HepG2 (cell line): ENCODE results near the gene ZFAND2B. TPM values are rescaled to one million over a fixed set of nuclear protein-coding genes. Genes with fewer than 3 reads are reported as not detected.

ENCODE experiments used
- ATF7 ChIP-seq, 2 experiments: fragments of 450-650 bp in 1 of 2; sonication (generic) in 1 of 2; formaldehyde crosslinking in 1 of 2; IDR thresholded peaks; 2 replicates each; pipeline versions ENCODE4 v1.4.0 to v1.6.1; 2016 to 2020; ENCODE audit warnings: antibody characterized with exemption in 1 of 2, mild to moderate bottlenecking in 1 of 2, missing genetic modification reagents in 1 of 2
- CBX5 ChIP-seq: sonication (generic); formaldehyde crosslinking; IDR thresholded peaks from 2 replicates; pipeline ENCODE4 v1.4.0; 2020; ENCODE audit warnings: missing genetic modification reagents, borderline replicate concordance
- ETV5 ChIP-seq: IDR thresholded peaks from 2 replicates; pipeline ENCODE4 v1.6.1; 2018; ENCODE audit warnings: missing biosample characterization, missing genetic modification reagents, inconsistent platforms, borderline replicate concordance
- HNF4G ChIP-seq, 2 experiments: sonication (generic) in 1 of 2; formaldehyde crosslinking in 1 of 2; IDR thresholded peaks; 2 replicates each; pipeline versions ENCODE4 v1.4.0 to v1.6.1; 2011 to 2020; ENCODE audit warnings: borderline replicate concordance in 2 of 2, low read depth in 2 of 2, mild to moderate bottlenecking in 2 of 2, low read length in 1 of 2, missing genetic modification reagents in 1 of 2, moderate library complexity in 1 of 2
- HNRNPUL1 ChIP-seq: fragments of 200-400 bp; formaldehyde crosslinking; IDR thresholded peaks from 2 replicates; pipeline ENCODE4 v1.6.1; 2017; ENCODE audit warnings: low read depth, mild to moderate bottlenecking, low read length, moderate library complexity
- HOXD1 ChIP-seq: sonication (generic); formaldehyde crosslinking; IDR thresholded peaks from 2 replicates; pipeline ENCODE4 v1.5.0; 2020; ENCODE audit warnings: missing genetic modification reagents
- PAX8 ChIP-seq: sonication (generic); formaldehyde crosslinking; IDR thresholded peaks from 2 replicates; pipeline ENCODE4 v1.8.0; 2022; ENCODE audit warnings: mild to moderate bottlenecking, missing genetic modification reagents, borderline replicate concordance
- PHB2 ChIP-seq: fragments of 450-650 bp; IDR thresholded peaks from 2 replicates; pipeline ENCODE4 v1.6.1; 2018; ENCODE audit not compliant: partially characterized antibody
- ZBTB1 ChIP-seq: sonication (generic); formaldehyde crosslinking; IDR thresholded peaks from 2 replicates; pipeline ENCODE4 v1.4.0; 2020; ENCODE audit warnings: missing genetic modification reagents, borderline replicate concordance
- ZFP37 ChIP-seq: sonication (generic); formaldehyde crosslinking; IDR thresholded peaks from 2 replicates; pipeline ENCODE4 v1.4.0; 2020; ENCODE audit warnings: missing genetic modification reagents, borderline replicate concordance
- ZNF160 ChIP-seq: sonication (generic); formaldehyde crosslinking; IDR thresholded peaks from 2 replicates; pipeline ENCODE4 v1.8.0; 2022; ENCODE audit warnings: mild to moderate bottlenecking, inconsistent platforms, missing genetic modification reagents
- ZNF205 ChIP-seq: IDR thresholded peaks from 2 replicates; pipeline ENCODE4 v1.6.1; 2018; ENCODE audit warnings: missing biosample characterization, missing genetic modification reagents
- ZNF335 ChIP-seq: sonication (generic); formaldehyde crosslinking; IDR thresholded peaks from 2 replicates; pipeline ENCODE4 v1.4.0; 2020; ENCODE audit warnings: missing genetic modification reagents
- ZNF484 ChIP-seq: sonication (generic); formaldehyde crosslinking; IDR thresholded peaks from 2 replicates; pipeline ENCODE4 v1.5.1; 2020; ENCODE audit warnings: mild to moderate bottlenecking, low read depth, missing genetic modification reagents, borderline replicate concordance
- ZNF709 ChIP-seq: sonication (generic); formaldehyde crosslinking; IDR thresholded peaks from 2 replicates; pipeline ENCODE4 v1.5.0; 2020; ENCODE audit warnings: mild to moderate bottlenecking, missing genetic modification reagents
- ZNF768 ChIP-seq: sonication (generic); formaldehyde crosslinking; IDR thresholded peaks from 2 replicates; pipeline ENCODE4 v1.4.0; 2020; ENCODE audit warnings: missing genetic modification reagents
- ZNF788 ChIP-seq: sonication (generic); formaldehyde crosslinking; IDR thresholded peaks from 2 replicates; pipeline ENCODE4 v1.5.0; 2020; ENCODE audit warnings: mild to moderate bottlenecking, missing genetic modification reagents, borderline replicate concordance
- polyA plus RNA-seq, 8 experiments: library from polyadenylated mRNA; depleted of rRNA in 3 of 8; stranded (reverse) in 7 of 8; unstranded in 1 of 8; fragments of >200 nt; fragmentation: Illumina TruSeq in 4 of 8; extraction: Trizol in 4 of 8; gene quantifications; 2 replicates each; pipeline versions ENCODE4 v1.2.1 to v1.2.3, GENCODE V29; 2011 to 2016; ENCODE audit warnings: low read depth in 4 of 8, missing spikeins in 1 of 8, mixed read lengths in 1 of 8; ENCODE audit not compliant: insufficient read depth in 1 of 8
- total RNA-seq, 5 experiments: library from RNA; depleted of rRNA; stranded (reverse); fragments of >200 nt; fragmentation: Illumina TruSeq; extraction: Trizol; gene quantifications; 2 replicates each; pipeline ENCODE4 v1.2.3, GENCODE V29; 2016; ENCODE audit warnings: low read depth in 1 of 5
- TF ChIP-seq, protein P1 (sequence below): sonication (generic); formaldehyde crosslinking; IDR thresholded peaks from 2 replicates; pipeline ENCODE4 v1.5.0; 2020; ENCODE audit warnings: mild to moderate bottlenecking, missing genetic modification reagents
- TF ChIP-seq, protein P2 (sequence below): sonication (generic); formaldehyde crosslinking; IDR thresholded peaks from 2 replicates; pipeline ENCODE4 v1.8.0; 2022; ENCODE audit warnings: mild to moderate bottlenecking, missing genetic modification reagents
- TF ChIP-seq, protein P3 (sequence below): sonication (generic); formaldehyde crosslinking; IDR thresholded peaks from 2 replicates; pipeline ENCODE4 v1.4.0; 2020; ENCODE audit warnings: missing genetic modification reagents
- TF ChIP-seq, protein P4 (sequence below): sonication (generic); formaldehyde crosslinking; IDR thresholded peaks from 2 replicates; pipeline ENCODE4 v1.9.0; 2021; ENCODE audit warnings: missing genetic modification reagents, mild to moderate bottlenecking, borderline replicate concordance

Gene ZFAND2B
- total and polyA plus RNA-seq, 2 of the 13 experiments (the other 11 are each of a cell fraction or from before 2014, with no cell fraction given), result 53.3 to 115 TPM

DNA sequence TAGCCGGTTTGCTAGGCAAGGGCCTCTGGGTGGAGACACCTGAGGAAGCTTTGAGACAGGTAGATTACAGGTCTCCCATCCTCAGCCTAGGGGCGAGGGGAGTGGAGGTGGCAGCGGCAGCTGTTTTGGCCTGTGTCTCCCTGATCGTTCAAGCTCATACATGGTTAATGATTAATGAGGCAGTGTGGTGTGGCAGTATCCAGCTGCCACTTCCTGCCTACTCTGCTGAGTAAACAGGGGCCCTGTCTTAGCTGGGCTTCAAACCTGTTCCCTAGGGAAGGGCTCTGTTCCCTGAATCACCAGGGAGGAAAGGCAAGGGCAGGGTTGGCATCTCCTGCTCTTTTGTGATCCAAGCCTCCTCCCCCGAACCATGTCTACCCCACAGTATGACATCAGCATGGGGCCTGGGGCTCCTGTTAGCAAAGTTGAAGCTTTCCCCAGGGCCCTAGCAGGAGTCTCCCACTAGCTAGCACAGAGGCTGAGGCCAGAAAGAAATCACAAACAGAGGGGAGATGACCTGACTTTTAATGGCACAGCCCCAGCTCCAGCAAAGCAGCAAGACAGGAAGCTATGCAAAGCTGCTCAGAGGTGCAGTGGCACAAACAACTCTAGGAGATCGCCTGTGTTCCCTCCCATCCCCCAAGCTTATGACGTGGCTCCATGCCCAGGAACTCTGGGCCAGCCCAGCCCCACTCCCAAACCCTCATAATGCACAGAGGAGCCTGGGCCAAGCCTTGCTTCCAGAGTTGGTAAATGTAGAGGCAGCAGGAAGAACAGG is 42.8 kb downstream of the ZFAND2B start (continued):
- TF ChIP-seq ZNF160 (0 out of 2 replicates have a peak, but pooled peaks have one; percentile 9), ZNF768 (CRISPR knock-in tag) (peak; percentile 78; the same call in 1 of the 2 replicates), ZFP37 (no peak), CBX5 (CRISPR knock-in tag) (peak; percentile 55; the same call in 1 of the 2 replicates), HOXD1 (CRISPR knock-in tag) (no peak), PAX8 (0 out of 2 replicates have a peak, but pooled peaks have one; percentile 18), ZNF788 (CRISPR knock-in tag) (peak; percentile 94), PHB2 (no peak), ETV5 (CRISPR knock-in tag) (peak; percentile 98), HNRNPUL1 (peak; percentile 90; the same call in 1 of the 2 replicates), ZNF709 (peak; percentile 93; the same call in 1 of the 2 replicates), ZNF335 (CRISPR knock-in tag) (peak; percentile 86), ZNF484 (CRISPR knock-in tag) (no peak), ZBTB1 (CRISPR knock-in tag) (no peak), ATF7 (IDR thresholded peaks at IDR 0.05) (no peak), ATF7 (CRISPR knock-in tag; IDR thresholded peaks at IDR 0.05) (peak; percentile 73; the same call in 1 of the 2 replicates), ZNF205 (CRISPR knock-in tag) (peak; percentile 51; the same call in 1 of the 2 replicates), HNF4G (IDR thresholded peaks at IDR 0.05; ENCODE audit: borderline replicate concordance, low read depth, low read length) (no peak), HNF4G (CRISPR knock-in tag; IDR thresholded peaks at IDR 0.05; ENCODE audit: borderline replicate concordance, low read depth) (peak; percentile 40; the same call in 1 of the 2 replicates)
- TF ChIP-seq, protein P1, sequence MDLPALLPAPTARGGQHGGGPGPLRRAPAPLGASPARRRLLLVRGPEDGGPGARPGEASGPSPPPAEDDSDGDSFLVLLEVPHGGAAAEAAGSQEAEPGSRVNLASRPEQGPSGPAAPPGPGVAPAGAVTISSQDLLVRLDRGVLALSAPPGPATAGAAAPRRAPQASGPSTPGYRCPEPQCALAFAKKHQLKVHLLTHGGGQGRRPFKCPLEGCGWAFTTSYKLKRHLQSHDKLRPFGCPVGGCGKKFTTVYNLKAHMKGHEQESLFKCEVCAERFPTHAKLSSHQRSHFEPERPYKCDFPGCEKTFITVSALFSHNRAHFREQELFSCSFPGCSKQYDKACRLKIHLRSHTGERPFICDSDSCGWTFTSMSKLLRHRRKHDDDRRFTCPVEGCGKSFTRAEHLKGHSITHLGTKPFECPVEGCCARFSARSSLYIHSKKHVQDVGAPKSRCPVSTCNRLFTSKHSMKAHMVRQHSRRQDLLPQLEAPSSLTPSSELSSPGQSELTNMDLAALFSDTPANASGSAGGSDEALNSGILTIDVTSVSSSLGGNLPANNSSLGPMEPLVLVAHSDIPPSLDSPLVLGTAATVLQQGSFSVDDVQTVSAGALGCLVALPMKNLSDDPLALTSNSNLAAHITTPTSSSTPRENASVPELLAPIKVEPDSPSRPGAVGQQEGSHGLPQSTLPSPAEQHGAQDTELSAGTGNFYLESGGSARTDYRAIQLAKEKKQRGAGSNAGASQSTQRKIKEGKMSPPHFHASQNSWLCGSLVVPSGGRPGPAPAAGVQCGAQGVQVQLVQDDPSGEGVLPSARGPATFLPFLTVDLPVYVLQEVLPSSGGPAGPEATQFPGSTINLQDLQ, result peak; percentile 30; the same call in 1 of the 2 replicates
- TF ChIP-seq, protein P2, sequence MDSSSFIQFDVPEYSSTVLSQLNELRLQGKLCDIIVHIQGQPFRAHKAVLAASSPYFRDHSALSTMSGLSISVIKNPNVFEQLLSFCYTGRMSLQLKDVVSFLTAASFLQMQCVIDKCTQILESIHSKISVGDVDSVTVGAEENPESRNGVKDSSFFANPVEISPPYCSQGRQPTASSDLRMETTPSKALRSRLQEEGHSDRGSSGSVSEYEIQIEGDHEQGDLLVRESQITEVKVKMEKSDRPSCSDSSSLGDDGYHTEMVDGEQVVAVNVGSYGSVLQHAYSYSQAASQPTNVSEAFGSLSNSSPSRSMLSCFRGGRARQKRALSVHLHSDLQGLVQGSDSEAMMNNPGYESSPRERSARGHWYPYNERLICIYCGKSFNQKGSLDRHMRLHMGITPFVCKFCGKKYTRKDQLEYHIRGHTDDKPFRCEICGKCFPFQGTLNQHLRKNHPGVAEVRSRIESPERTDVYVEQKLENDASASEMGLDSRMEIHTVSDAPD, result peak; percentile 82
- TF ChIP-seq, protein P3, sequence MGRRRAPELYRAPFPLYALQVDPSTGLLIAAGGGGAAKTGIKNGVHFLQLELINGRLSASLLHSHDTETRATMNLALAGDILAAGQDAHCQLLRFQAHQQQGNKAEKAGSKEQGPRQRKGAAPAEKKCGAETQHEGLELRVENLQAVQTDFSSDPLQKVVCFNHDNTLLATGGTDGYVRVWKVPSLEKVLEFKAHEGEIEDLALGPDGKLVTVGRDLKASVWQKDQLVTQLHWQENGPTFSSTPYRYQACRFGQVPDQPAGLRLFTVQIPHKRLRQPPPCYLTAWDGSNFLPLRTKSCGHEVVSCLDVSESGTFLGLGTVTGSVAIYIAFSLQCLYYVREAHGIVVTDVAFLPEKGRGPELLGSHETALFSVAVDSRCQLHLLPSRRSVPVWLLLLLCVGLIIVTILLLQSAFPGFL (CRISPR knock-in tag), result no peak
- TF ChIP-seq, protein P4, sequence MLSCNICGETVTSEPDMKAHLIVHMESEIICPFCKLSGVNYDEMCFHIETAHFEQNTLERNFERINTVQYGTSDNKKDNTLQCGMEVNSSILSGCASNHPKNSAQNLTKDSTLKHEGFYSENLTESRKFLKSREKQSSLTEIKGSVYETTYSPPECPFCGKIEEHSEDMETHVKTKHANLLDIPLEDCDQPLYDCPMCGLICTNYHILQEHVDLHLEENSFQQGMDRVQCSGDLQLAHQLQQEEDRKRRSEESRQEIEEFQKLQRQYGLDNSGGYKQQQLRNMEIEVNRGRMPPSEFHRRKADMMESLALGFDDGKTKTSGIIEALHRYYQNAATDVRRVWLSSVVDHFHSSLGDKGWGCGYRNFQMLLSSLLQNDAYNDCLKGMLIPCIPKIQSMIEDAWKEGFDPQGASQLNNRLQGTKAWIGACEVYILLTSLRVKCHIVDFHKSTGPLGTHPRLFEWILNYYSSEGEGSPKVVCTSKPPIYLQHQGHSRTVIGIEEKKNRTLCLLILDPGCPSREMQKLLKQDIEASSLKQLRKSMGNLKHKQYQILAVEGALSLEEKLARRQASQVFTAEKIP (CRISPR knock-in tag), result no peak
